ENCODE measurements around the gene ETF1. TPM values are rescaled to one million over a fixed set of nuclear protein-coding genes. Genes with fewer than 3 reads are reported as not detected.

The ETF1 gene
- total and polyA plus RNA-seq, 9 of the 15 experiments (the other 6 are each of a cell fraction or from before 2014, with no cell fraction given): 53.7 to 209 (median 164) TPM

GRCh38 chr5:138488481-138488945 is 54.5 kb downstream of the ETF1 start:
- Histone ChIP-seq H3K79me2 (ENCODE audit: control insufficient read depth, insufficient read depth, low read length) (peaks cover 6% of the 10 kb centered on the region; the same call in 1 of the 3 replicates), H3K4me1 (replicated peaks in 1 of 2; ENCODE audit: control insufficient read depth in 2 of 2, insufficient read depth in 2 of 2, low read length in 2 of 2) (peaks cover 48% of the 10 kb centered on the region in 2 experiments), H4K20me1 (replicated peaks; ENCODE audit: control insufficient read depth, insufficient read depth, low read length) (no peaks in the 10 kb centered on the region), H3K9me3 (replicated peaks; ENCODE audit: control insufficient read depth, insufficient read depth, low read depth, low read length) (no peaks in the 10 kb centered on the region), H3K9ac (ENCODE audit: insufficient read depth in 1 of 2, low read depth in 2 of 2, low read length in 2 of 2) (peak overlapping the region; percentile 12 to 57; a peak in 3 of 4 replicates), H3K4me3 (no peak overlapping the region), H3K9me1 (ENCODE audit: control insufficient read depth, insufficient read depth, low read length) (no peaks in the 10 kb centered on the region), H3K27me3 (ENCODE audit: control insufficient read depth in 2 of 2, insufficient read depth in 2 of 2, low read length in 2 of 2) (no peaks in the 10 kb centered on the region), H3K36me3 (ENCODE audit: control insufficient read depth, insufficient read depth, low read length) (no peaks in the 10 kb centered on the region), H3K4me2 (ENCODE audit: insufficient read depth, low read length) (peak overlapping the region; percentile 43; the same call in 1 of the 2 replicates), H3K27ac (ENCODE audit: extremely low read depth, low read depth, low read length) (peak overlapping the region; percentile 58), H2AFZ (ENCODE audit: low read depth, low read length) (peak overlapping the region; percentile 83)
- in situ Hi-C loops (cut with MboI) (no loop called here), intact Hi-C loops (cut with micrococcal nuclease) (no loop called here)
- 5% methylated on average over 5 of the region's 5 CpGs for WGBS (ENCODE audit: insufficient coverage, low coverage, missing lambda C conversion rate)
- DNase-seq (ENCODE audit: extremely low read depth in 1 of 4, low spot score in 3 of 4): peak; percentile 66 to 84 (median 70)
- no TSS peak for BruUV-seq (replicated peaks)
- peak; percentile 57 for ATAC-seq
- POLR2A ChIA-PET: interaction anchor here (0.6 to 3.0 kb wide), 3 partner anchors 15 to 54 kb away, joined by 3 to 10 read pairs (median 5); partner anchors contain the start of genes EGR1 and ETF1
- CTCF ChIA-PET (ENCODE audit: low intra/inter-chr PET ratio): no interaction called here
- FAIRE-seq: peak; percentile 90
- no peak for TF ChIP-seq IRF1 (CRISPR knock-in tag; IDR thresholded peaks at IDR 0.05; ENCODE audit: borderline replicate concordance)
- no peak; a peak in 1 of 4 replicates for TF ChIP-seq MAZ (CRISPR knock-in tag; conservative IDR thresholded peaks at IDR 0.05 in 1 of 2, IDR thresholded peaks at IDR 0.05 in 1 of 2)
- no peak for TF ChIP-seq PTTG1 (tag; IDR thresholded peaks at IDR 0.05; ENCODE audit: low read depth)
- peak; percentile 56; the same call in 1 of the 2 replicates for TF ChIP-seq GATAD2A (IDR thresholded peaks at IDR 0.05)
- TF ChIP-seq ZNF12 (CRISPR knock-in tag; IDR thresholded peaks at IDR 0.05): no peak
- no peak for TF ChIP-seq EWSR1 (IDR thresholded peaks at IDR 0.05; ENCODE audit: borderline replicate concordance, low read depth, partially characterized antibody)
- no peak; the same call in 1 of the 2 replicates for TF ChIP-seq MTA1 (IDR thresholded peaks at IDR 0.05; ENCODE audit: borderline replicate concordance)
- peak; percentile 66 for TF ChIP-seq ARID1B (IDR thresholded peaks at IDR 0.05)
- TF ChIP-seq RAD21 (CRISPR knock-in tag; conservative IDR thresholded peaks at IDR 0.05 in 1 of 2, IDR thresholded peaks at IDR 0.05 in 1 of 2): no peak
- TF ChIP-seq TSC22D4 (tag; IDR thresholded peaks at IDR 0.05): no peak
- TF ChIP-seq, protein P1, sequence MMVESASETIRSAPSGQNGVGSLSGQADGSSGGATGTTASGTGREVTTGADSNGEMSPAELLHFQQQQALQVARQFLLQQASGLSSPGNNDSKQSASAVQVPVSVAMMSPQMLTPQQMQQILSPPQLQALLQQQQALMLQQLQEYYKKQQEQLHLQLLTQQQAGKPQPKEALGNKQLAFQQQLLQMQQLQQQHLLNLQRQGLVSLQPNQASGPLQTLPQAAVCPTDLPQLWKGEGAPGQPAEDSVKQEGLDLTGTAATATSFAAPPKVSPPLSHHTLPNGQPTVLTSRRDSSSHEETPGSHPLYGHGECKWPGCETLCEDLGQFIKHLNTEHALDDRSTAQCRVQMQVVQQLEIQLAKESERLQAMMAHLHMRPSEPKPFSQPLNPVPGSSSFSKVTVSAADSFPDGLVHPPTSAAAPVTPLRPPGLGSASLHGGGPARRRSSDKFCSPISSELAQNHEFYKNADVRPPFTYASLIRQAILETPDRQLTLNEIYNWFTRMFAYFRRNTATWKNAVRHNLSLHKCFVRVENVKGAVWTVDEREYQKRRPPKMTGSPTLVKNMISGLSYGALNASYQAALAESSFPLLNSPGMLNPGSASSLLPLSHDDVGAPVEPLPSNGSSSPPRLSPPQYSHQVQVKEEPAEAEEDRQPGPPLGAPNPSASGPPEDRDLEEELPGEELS (CRISPR knock-in tag; IDR thresholded peaks at IDR 0.05; ENCODE audit: borderline replicate concordance): no peak
- TF ChIP-seq ZNF589 (CRISPR knock-in tag; IDR thresholded peaks at IDR 0.05; ENCODE audit: low read depth): peak; percentile 91
- no peak for TF ChIP-seq DNMT1 (IDR thresholded peaks at IDR 0.05)
- TF ChIP-seq NFRKB (IDR thresholded peaks at IDR 0.05; ENCODE audit: low read depth): no peak
- TF ChIP-seq ZNF583 (CRISPR knock-in tag; IDR thresholded peaks at IDR 0.05): 0 out of 2 replicates have a peak, but pooled peaks have one; percentile 10
- TF ChIP-seq ZBED1 (IDR thresholded peaks at IDR 0.05): no peak
- TF ChIP-seq, protein P2, sequence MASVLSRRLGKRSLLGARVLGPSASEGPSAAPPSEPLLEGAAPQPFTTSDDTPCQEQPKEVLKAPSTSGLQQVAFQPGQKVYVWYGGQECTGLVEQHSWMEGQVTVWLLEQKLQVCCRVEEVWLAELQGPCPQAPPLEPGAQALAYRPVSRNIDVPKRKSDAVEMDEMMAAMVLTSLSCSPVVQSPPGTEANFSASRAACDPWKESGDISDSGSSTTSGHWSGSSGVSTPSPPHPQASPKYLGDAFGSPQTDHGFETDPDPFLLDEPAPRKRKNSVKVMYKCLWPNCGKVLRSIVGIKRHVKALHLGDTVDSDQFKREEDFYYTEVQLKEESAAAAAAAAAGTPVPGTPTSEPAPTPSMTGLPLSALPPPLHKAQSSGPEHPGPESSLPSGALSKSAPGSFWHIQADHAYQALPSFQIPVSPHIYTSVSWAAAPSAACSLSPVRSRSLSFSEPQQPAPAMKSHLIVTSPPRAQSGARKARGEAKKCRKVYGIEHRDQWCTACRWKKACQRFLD (CRISPR knock-in tag; IDR thresholded peaks at IDR 0.05): 0 out of 2 replicates have a peak, but pooled peaks have one; percentile 49
- TF ChIP-seq HMGN3 (IDR thresholded peaks at IDR 0.05; ENCODE audit: borderline replicate concordance, extremely low read depth, insufficient read length, low read depth, low read length): no peak
- no peak for TF ChIP-seq RBM39 (optimal IDR thresholded peaks at IDR 0.05; ENCODE audit: low read depth, low read length)
